Measurements from ENCODE around the gene LTBP3. TPM values are rescaled to one million over a fixed set of nuclear protein-coding genes. Genes with fewer than 3 reads are reported as not detected.

Gene LTBP3
- total and polyA plus RNA-seq, 2 of the 13 experiments (the other 11 are each of a cell fraction or from before 2014, with no cell fraction given) = 12.2 to 68.1 TPM

DNA sequence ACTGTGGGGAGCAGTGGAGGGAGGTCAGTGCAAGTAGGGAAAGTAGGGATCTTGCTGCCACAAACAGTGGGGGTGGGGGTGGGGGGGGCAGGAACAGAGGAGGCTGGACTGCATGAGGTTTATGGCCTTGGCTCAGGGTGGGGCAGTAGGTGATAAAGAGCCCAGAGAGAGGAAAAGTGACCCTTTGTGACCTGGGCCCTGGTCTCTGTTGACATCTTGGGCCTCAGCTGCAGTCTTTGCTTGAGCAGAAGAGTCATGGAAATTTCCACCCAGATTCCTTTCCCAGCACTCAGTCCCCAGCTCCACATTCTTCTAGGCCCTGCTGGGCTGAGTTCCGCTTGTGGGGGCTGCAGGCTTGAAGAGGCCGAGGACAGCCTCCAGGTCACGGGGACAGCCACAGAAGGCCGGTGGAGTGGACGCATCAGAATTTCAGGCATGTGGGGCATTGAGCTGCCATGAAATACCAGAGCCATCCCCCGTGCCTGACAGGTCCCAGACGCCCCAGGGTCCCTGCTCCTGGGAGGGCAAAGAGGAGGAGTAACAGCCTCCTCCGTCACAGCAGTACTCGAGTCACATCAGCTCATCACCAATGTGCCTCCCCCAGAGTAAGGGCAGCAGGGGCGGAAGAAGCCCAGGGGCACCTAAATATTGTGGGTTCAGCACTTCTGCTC lies 69.0 kb downstream of the LTBP3 start (continued):
- TF ChIP-seq, protein P1, sequence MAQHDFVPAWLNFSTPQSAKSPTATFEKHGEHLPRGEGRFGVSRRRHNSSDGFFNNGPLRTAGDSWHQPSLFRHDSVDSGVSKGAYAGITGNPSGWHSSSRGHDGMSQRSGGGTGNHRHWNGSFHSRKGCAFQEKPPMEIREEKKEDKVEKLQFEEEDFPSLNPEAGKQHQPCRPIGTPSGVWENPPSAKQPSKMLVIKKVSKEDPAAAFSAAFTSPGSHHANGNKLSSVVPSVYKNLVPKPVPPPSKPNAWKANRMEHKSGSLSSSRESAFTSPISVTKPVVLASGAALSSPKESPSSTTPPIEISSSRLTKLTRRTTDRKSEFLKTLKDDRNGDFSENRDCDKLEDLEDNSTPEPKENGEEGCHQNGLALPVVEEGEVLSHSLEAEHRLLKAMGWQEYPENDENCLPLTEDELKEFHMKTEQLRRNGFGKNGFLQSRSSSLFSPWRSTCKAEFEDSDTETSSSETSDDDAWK (CRISPR knock-in tag; IDR thresholded peaks at IDR 0.05) = no peak
- TF ChIP-seq PPARG (CRISPR knock-in tag; conservative IDR thresholded peaks at IDR 0.05) = no peak
- TF ChIP-seq FOXO1 (CRISPR knock-in tag; IDR thresholded peaks at IDR 0.05) = 0 out of 2 replicates have a peak, but pooled peaks have one; percentile 22
- TF ChIP-seq ZNF629 (CRISPR knock-in tag; conservative IDR thresholded peaks at IDR 0.05) = no peak
- no peak for TF ChIP-seq PHB2 (IDR thresholded peaks at IDR 0.05; ENCODE audit: partially characterized antibody)
- peak; percentile 45; the same call in 1 of the 2 replicates for TF ChIP-seq ZNF652 (CRISPR knock-in tag; IDR thresholded peaks at IDR 0.05; ENCODE audit: borderline replicate concordance, low read depth)
- no peak for TF ChIP-seq CEBPG (CRISPR knock-in tag; IDR thresholded peaks at IDR 0.05)
- no peak for TF ChIP-seq RFXANK (CRISPR knock-in tag; IDR thresholded peaks at IDR 0.05)
- no peak for TF ChIP-seq ZNF282 (IDR thresholded peaks at IDR 0.05; ENCODE audit: partially characterized antibody)
- TF ChIP-seq, protein P2, sequence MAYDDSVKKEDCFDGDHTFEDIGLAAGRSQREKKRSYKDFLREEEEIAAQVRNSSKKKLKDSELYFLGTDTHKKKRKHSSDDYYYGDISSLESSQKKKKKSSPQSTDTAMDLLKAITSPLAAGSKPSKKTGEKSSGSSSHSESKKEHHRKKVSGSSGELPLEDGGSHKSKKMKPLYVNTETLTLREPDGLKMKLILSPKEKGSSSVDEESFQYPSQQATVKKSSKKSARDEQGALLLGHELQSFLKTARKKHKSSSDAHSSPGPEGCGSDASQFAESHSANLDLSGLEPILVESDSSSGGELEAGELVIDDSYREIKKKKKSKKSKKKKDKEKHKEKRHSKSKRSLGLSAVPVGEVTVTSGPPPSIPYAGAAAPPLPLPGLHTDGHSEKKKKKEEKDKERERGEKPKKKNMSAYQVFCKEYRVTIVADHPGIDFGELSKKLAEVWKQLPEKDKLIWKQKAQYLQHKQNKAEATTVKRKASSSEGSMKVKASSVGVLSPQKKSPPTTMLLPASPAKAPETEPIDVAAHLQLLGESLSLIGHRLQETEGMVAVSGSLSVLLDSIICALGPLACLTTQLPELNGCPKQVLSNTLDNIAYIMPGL (CRISPR knock-in tag; IDR thresholded peaks at IDR 0.05; ENCODE audit: borderline replicate concordance in 1 of 2, low read depth in 1 of 2) = no peak
- peak; percentile 34; the same call in 1 of the 2 replicates for TF ChIP-seq ZNF788 (CRISPR knock-in tag; IDR thresholded peaks at IDR 0.05; ENCODE audit: borderline replicate concordance)
- TF ChIP-seq, protein P3, sequence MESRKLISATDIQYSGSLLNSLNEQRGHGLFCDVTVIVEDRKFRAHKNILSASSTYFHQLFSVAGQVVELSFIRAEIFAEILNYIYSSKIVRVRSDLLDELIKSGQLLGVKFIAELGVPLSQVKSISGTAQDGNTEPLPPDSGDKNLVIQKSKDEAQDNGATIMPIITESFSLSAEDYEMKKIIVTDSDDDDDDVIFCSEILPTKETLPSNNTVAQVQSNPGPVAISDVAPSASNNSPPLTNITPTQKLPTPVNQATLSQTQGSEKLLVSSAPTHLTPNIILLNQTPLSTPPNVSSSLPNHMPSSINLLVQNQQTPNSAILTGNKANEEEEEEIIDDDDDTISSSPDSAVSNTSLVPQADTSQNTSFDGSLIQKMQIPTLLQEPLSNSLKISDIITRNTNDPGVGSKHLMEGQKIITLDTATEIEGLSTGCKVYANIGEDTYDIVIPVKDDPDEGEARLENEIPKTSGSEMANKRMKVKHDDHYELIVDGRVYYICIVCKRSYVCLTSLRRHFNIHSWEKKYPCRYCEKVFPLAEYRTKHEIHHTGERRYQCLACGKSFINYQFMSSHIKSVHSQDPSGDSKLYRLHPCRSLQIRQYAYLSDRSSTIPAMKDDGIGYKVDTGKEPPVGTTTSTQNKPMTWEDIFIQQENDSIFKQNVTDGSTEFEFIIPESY (CRISPR knock-in tag; IDR thresholded peaks at IDR 0.05) = no peak
- no peak for TF ChIP-seq ZNF24 (IDR thresholded peaks at IDR 0.05)
- no peak for TF ChIP-seq SSRP1 (CRISPR knock-in tag; IDR thresholded peaks at IDR 0.05)
- TF ChIP-seq HCFC1 (IDR thresholded peaks at IDR 0.05; ENCODE audit: low read depth, low read length) = no peak
- no peak for TF ChIP-seq ZNF510 (CRISPR knock-in tag; IDR thresholded peaks at IDR 0.05; ENCODE audit: low read depth)
- peak; percentile 59; the same call in 1 of the 2 replicates for TF ChIP-seq TAF1 (CRISPR knock-in tag; IDR thresholded peaks at IDR 0.05)
- no peak for TF ChIP-seq PHF5A (CRISPR knock-in tag; IDR thresholded peaks at IDR 0.05; ENCODE audit: low read depth, unreplicated experiment)
- TF ChIP-seq, protein P4, sequence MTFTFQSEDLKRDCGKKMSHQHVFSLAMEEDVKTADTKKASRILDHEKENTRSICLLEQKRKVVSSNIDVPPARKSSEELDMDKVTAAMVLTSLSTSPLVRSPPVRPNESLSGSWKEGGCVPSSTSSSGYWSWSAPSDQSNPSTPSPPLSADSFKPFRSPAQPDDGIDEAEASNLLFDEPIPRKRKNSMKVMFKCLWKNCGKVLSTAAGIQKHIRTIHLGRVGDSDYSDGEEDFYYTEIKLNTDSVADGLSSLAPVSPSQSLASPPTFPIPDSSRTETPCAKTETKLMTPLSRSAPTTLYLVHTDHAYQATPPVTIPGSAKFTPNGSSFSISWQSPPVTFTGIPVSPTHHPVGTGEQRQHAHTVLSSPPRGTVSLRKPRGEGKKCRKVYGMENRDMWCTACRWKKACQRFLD (CRISPR knock-in tag; IDR thresholded peaks at IDR 0.05; ENCODE audit: borderline replicate concordance) = no peak
- TF ChIP-seq ZNF776 (CRISPR knock-in tag; IDR thresholded peaks at IDR 0.05) = no peak
- peak; percentile 44; the same call in 1 of the 2 replicates for TF ChIP-seq KDM5B (CRISPR knock-in tag; IDR thresholded peaks at IDR 0.05; ENCODE audit: borderline replicate concordance)
- no peak for TF ChIP-seq MEF2D (CRISPR knock-in tag; IDR thresholded peaks at IDR 0.05)
- TF ChIP-seq, protein P5, sequence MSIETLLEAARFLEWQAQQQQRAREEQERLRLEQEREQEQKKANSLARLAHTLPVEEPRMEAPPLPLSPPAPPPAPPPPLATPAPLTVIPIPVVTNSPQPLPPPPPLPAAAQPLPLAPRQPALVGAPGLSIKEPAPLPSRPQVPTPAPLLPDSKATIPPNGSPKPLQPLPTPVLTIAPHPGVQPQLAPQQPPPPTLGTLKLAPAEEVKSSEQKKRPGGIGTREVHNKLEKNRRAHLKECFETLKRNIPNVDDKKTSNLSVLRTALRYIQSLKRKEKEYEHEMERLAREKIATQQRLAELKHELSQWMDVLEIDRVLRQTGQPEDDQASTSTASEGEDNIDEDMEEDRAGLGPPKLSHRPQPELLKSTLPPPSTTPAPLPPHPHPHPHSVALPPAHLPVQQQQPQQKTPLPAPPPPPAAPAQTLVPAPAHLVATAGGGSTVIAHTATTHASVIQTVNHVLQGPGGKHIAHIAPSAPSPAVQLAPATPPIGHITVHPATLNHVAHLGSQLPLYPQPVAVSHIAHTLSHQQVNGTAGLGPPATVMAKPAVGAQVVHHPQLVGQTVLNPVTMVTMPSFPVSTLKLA (IDR thresholded peaks at IDR 0.05) = no peak
- TF ChIP-seq ZNF17 (CRISPR knock-in tag; IDR thresholded peaks at IDR 0.05) = no peak
